ENCODE measurements around the gene RPS6KA6. TPM values are rescaled to one million over a fixed set of nuclear protein-coding genes. Genes with fewer than 3 reads are reported as not detected.

RPS6KA6 gene
- total and polyA plus RNA-seq, 2 donors (not counting 1 experiment from before 2014, with no cell fraction given): 0.37 to 0.59 TPM

DNA sequence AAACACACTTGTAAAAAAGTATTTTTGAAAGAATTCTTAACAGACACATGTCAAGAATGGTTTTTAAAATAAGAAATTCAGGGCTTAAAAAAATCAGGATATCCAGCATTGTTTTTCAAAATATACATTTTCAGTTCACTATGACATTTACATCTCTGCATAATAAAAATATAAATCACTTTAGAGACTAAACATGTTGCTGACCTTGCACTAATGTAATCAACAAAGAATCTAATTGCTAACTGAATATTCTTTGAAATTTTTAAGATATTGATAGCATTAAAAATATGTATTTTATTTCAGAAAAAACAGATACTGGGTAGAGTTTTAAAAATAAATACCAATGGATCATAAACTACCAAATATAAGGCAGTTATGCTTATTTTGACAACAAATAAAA is 26.4 kb downstream of the RPS6KA6 start:
- no peaks in the 10 kb centered on the region for H3K36me3 ChIP-seq (replicated peaks in 1 of 2; ENCODE audit: control extremely low read depth in 1 of 2, control insufficient read depth in 1 of 2, extremely low read depth in 1 of 2, insufficient read depth in 2 of 2, low read length in 1 of 2)
- DNase-seq (no peak), ATAC-seq (ENCODE audit: low read depth) (no peak)
- no peak overlapping the region for H2AFZ ChIP-seq (ENCODE audit: insufficient read depth, low read depth, low read length, poor library complexity, severe bottlenecking)
- H3K79me2 ChIP-seq (ENCODE audit: control insufficient read depth, insufficient read depth, low read length): no peaks in the 10 kb centered on the region
- ChIA-PET POLR2A (no interaction called here), CTCF (no interaction called here)
- H3K9me3 ChIP-seq (ENCODE audit: control extremely low read depth in 1 of 3, control insufficient read depth in 2 of 3, insufficient read depth in 1 of 3, low read length in 2 of 3): no peaks in the 10 kb centered on the region
- H4K20me1 ChIP-seq (ENCODE audit: control insufficient read depth, insufficient read depth, low read length, poor library complexity, severe bottlenecking): no peaks in the 10 kb centered on the region
- H3K4me2 ChIP-seq (replicated peaks; ENCODE audit: low read depth, low read length, poor library complexity, severe bottlenecking): no peak overlapping the region
- intact Hi-C loops (cut with micrococcal nuclease): no loop called here
- no peak overlapping the region for H3K27ac ChIP-seq (ENCODE audit: low read length in 2 of 2)
- no peak overlapping the region for H3K9ac ChIP-seq (ENCODE audit: low read length)
- Mint-ChIP-seq H3K9me3 (ENCODE audit: insufficient read depth) (no peaks in the 10 kb centered on the region), H3K4me1 (no peaks in the 10 kb centered on the region), H3K4me3 (no peak overlapping the region), H3K27me3 (no peaks in the 10 kb centered on the region), H3K27ac (no peak overlapping the region)
- H3K27me3 ChIP-seq (replicated peaks in 1 of 4; ENCODE audit: control extremely low read depth in 1 of 4, control insufficient read depth in 3 of 4, insufficient read depth in 4 of 4, low read length in 3 of 4): no peaks in the 10 kb centered on the region
- TF ChIP-seq EZH2 (IDR thresholded peaks at IDR 0.05; ENCODE audit: borderline replicate concordance, insufficient read depth, low read depth, low read length, poor library complexity, severe bottlenecking) (no peak), CTCF (IDR thresholded peaks at IDR 0.05) (no peak)
- H3K4me3 ChIP-seq (ENCODE audit: control extremely low read depth in 1 of 5, extremely low read depth in 1 of 5, insufficient read depth in 1 of 5, low read depth in 2 of 5, low read length in 4 of 5): no peak overlapping the region
- H3K4me1 ChIP-seq (ENCODE audit: control insufficient read depth in 2 of 2, insufficient read depth in 2 of 2, low read length in 2 of 2): no peaks in the 10 kb centered on the region

- CTCF ChIA-PET: no interaction called here
- Mint-ChIP-seq H3K4me3 (no peak overlapping the region), H3K4me1 (no peaks in the 10 kb centered on the region), H3K27me3 (no peaks in the 10 kb centered on the region), H3K27ac (no peak overlapping the region), H3K9me3 (ENCODE audit: insufficient read depth) (no peaks in the 10 kb centered on the region)
- Histone ChIP-seq H3K4me2 (replicated peaks; ENCODE audit: low read depth, low read length, poor library complexity, severe bottlenecking) (no peak overlapping the region), H3K9ac (ENCODE audit: low read length) (no peak overlapping the region), H3K4me1 (ENCODE audit: control insufficient read depth in 2 of 2, insufficient read depth in 2 of 2, low read length in 2 of 2) (no peaks in the 10 kb centered on the region), H4K20me1 (ENCODE audit: control insufficient read depth, insufficient read depth, low read length, poor library complexity, severe bottlenecking) (no peaks in the 10 kb centered on the region), H3K36me3 (replicated peaks in 1 of 2; ENCODE audit: control extremely low read depth in 1 of 2, control insufficient read depth in 1 of 2, extremely low read depth in 1 of 2, insufficient read depth in 2 of 2, low read length in 1 of 2) (no peaks in the 10 kb centered on the region), H2AFZ (ENCODE audit: insufficient read depth, low read depth, low read length, poor library complexity, severe bottlenecking) (no peak overlapping the region), H3K27me3 (replicated peaks in 1 of 4; ENCODE audit: control extremely low read depth in 1 of 4, control insufficient read depth in 3 of 4, insufficient read depth in 4 of 4, low read length in 3 of 4) (no peaks in the 10 kb centered on the region), H3K79me2 (ENCODE audit: control insufficient read depth, insufficient read depth, low read length) (no peaks in the 10 kb centered on the region), H3K9me3 (ENCODE audit: control extremely low read depth in 1 of 3, control insufficient read depth in 2 of 3, insufficient read depth in 1 of 3, low read length in 2 of 3) (no peaks in the 10 kb centered on the region), H3K27ac (ENCODE audit: low read length in 2 of 2) (no peak overlapping the region), H3K4me3 (ENCODE audit: control extremely low read depth in 1 of 5, extremely low read depth in 1 of 5, insufficient read depth in 1 of 5, low read depth in 2 of 5, low read length in 4 of 5) (no peak overlapping the region)
- no CpG with 5 or more reads among the region's 4 CpGs for WGBS (ENCODE audit: insufficient coverage)
- ATAC-seq (ENCODE audit: low read depth) (no peak), DNase-seq (no peak)
- intact Hi-C loops (cut with micrococcal nuclease): no loop called here
- POLR2A ChIA-PET: no interaction called here
- no peak for TF ChIP-seq EZH2 (IDR thresholded peaks at IDR 0.05; ENCODE audit: borderline replicate concordance, insufficient read depth, low read depth, low read length, poor library complexity, severe bottlenecking)
- no peak for TF ChIP-seq CTCF (IDR thresholded peaks at IDR 0.05)
These were observed 27.3 kb downstream of the RPS6KA6 start for GRCh38 chrX:84160736-84161135.

All from B cell (primary cell).